Measurements from ENCODE around the gene GNPNAT1. TPM values are rescaled to one million over a fixed set of nuclear protein-coding genes. Genes with fewer than 3 reads are reported as not detected.

Gene GNPNAT1
- total RNA-seq, 1 donor from 2014 or later = 12.0 TPM

DNA sequence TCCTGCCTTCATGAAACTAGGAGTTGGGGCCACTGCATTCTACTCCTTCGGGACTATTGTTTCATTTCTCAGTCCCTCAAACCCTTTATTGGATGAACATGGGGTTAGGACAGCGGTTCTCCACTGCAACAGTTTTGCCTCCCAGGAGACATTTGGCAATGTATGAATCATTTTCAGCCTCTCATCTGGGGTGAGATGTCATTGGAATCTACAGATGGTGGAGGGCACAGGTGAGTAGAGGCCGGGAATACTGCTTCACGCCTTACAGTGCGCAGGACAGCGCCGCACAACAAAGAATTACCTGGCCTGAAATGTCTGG, 649 bp upstream of the GNPNAT1 start:
- no peaks in the 10 kb centered on the region for H3K9me3 Mint-ChIP-seq (ENCODE audit: unreplicated experiment)
- DNase-seq (ENCODE audit: low spot score) = no peak
- TF ChIP-seq, protein P1, sequence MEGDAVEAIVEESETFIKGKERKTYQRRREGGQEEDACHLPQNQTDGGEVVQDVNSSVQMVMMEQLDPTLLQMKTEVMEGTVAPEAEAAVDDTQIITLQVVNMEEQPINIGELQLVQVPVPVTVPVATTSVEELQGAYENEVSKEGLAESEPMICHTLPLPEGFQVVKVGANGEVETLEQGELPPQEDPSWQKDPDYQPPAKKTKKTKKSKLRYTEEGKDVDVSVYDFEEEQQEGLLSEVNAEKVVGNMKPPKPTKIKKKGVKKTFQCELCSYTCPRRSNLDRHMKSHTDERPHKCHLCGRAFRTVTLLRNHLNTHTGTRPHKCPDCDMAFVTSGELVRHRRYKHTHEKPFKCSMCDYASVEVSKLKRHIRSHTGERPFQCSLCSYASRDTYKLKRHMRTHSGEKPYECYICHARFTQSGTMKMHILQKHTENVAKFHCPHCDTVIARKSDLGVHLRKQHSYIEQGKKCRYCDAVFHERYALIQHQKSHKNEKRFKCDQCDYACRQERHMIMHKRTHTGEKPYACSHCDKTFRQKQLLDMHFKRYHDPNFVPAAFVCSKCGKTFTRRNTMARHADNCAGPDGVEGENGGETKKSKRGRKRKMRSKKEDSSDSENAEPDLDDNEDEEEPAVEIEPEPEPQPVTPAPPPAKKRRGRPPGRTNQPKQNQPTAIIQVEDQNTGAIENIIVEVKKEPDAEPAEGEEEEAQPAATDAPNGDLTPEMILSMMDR (IDR thresholded peaks at IDR 0.05; ENCODE audit: unreplicated experiment) = no peak
- peaks cover 18% of the 10 kb centered on the region for H3K4me1 Mint-ChIP-seq (ENCODE audit: unreplicated experiment)
- H3K27me3 Mint-ChIP-seq (ENCODE audit: unreplicated experiment) = peaks cover 10% of the 10 kb centered on the region
- peak overlapping the region; percentile 92 for H3K4me3 Mint-ChIP-seq (ENCODE audit: unreplicated experiment)
- peak overlapping the region; percentile 96 for H3K27ac Mint-ChIP-seq (ENCODE audit: unreplicated experiment)
- peaks cover 3% of the 10 kb centered on the region for H3K36me3 Mint-ChIP-seq (ENCODE audit: low read depth, unreplicated experiment)

DNA sequence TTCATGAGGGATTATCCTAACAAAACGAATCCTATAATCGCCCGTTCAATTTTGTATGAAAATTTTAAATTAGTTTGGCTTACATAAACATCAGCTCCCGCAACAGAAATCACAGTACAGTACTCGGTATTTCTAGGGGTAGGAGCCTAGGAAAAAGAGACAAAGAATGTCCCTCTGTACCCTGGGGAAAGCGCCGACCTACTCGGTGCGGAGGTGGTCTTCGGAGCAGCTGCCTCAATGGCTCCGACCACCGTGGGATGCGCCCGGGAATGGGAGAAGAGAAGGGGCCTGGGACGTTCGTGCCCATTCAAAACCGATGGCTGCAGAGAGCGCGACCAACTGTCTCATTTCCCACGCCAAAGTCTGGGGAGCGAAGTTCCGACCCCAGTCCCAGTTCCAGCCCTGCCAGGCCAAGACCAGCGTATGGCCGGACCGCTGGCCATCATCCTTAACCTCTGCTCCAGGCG, 618 bp downstream of the GNPNAT1 start:
- peak overlapping the region; percentile 38 for H3K27ac Mint-ChIP-seq (ENCODE audit: unreplicated experiment)
- H3K9me3 Mint-ChIP-seq (ENCODE audit: unreplicated experiment) = no peaks in the 10 kb centered on the region
- peaks cover 18% of the 10 kb centered on the region for H3K4me1 Mint-ChIP-seq (ENCODE audit: unreplicated experiment)
- H3K27me3 Mint-ChIP-seq (ENCODE audit: unreplicated experiment) = peaks cover 10% of the 10 kb centered on the region
- no peak for DNase-seq (ENCODE audit: low spot score)
- peak overlapping the region; percentile 93 for H3K4me3 Mint-ChIP-seq (ENCODE audit: unreplicated experiment)
- TF ChIP-seq, protein P1 (IDR thresholded peaks at IDR 0.05; ENCODE audit: unreplicated experiment) = no peak
- H3K36me3 Mint-ChIP-seq (ENCODE audit: low read depth, unreplicated experiment) = peaks cover 3% of the 10 kb centered on the region

DNA sequence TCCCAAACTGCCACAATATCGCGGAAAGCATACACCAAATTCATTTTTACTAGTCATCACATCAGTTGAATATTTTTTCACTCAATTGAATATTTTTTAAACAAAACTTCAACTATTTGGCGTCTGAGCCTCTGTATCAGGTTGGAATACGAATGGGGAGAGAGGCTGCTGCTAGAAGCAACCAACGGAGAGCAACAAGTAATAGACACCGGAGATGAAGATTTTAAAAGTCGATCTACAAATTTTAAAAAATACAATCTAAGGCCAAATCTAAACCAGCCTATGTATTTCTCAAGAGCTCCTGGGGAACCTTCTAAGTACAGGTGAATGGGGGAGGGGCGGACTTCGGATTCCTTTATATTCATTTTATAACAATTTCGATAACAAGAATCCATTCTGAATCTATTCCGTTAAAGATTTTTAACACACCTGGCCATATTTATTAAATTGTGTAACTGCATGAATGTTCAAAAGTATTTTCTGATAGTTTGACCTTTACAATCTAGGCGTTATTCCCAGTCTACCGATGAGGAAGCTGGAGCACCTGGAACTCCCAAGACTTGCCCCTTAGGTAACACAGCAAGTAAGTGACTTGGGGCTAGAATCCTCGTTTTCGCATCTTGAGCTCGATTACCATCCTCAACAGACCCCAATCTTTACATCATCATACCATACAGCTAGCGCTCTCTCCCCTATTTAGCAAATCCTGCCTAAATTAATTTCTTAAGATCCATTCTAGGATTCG, 1.2 kb downstream of the GNPNAT1 start:
- TF ChIP-seq, protein P1 (IDR thresholded peaks at IDR 0.05; ENCODE audit: unreplicated experiment) = no peak
- Mint-ChIP-seq H3K27ac (ENCODE audit: unreplicated experiment) (no peak overlapping the region), H3K4me3 (ENCODE audit: unreplicated experiment) (peak overlapping the region; percentile 93), H3K9me3 (ENCODE audit: unreplicated experiment) (no peaks in the 10 kb centered on the region), H3K27me3 (ENCODE audit: unreplicated experiment) (peaks cover 9% of the 10 kb centered on the region), H3K36me3 (ENCODE audit: low read depth, unreplicated experiment) (peaks cover 2% of the 10 kb centered on the region), H3K4me1 (ENCODE audit: unreplicated experiment) (peaks cover 18% of the 10 kb centered on the region)
- DNase-seq (ENCODE audit: low spot score) = no peak

DNA sequence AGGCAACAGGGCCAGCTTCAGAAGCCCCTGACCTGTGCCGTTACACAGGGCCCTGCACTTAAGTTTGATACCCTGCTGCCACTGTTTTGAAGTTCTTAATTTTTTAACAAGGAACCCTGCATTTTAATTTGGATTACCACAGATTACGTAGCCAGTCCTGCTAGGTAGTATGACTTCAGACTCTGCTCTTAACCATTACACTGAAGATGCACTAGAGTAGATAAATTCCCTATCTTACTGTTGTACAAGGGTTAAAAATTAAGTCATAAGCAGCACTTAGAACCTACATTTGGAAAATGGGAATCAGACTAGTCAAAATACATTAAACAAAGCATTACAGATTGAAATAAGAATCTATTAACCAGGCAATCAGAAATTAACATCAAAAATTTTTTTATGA, 2.3 kb downstream of the GNPNAT1 start:
- TF ChIP-seq, protein P1 (IDR thresholded peaks at IDR 0.05; ENCODE audit: unreplicated experiment) = no peak
- Mint-ChIP-seq H3K9me3 (ENCODE audit: unreplicated experiment) (no peaks in the 10 kb centered on the region), H3K4me1 (ENCODE audit: unreplicated experiment) (peaks cover 18% of the 10 kb centered on the region), H3K36me3 (ENCODE audit: low read depth, unreplicated experiment) (no peaks in the 10 kb centered on the region), H3K27me3 (ENCODE audit: unreplicated experiment) (peaks cover 7% of the 10 kb centered on the region), H3K4me3 (ENCODE audit: unreplicated experiment) (no peak overlapping the region), H3K27ac (ENCODE audit: unreplicated experiment) (no peak overlapping the region)
- no peak for DNase-seq (ENCODE audit: low spot score)

DNA sequence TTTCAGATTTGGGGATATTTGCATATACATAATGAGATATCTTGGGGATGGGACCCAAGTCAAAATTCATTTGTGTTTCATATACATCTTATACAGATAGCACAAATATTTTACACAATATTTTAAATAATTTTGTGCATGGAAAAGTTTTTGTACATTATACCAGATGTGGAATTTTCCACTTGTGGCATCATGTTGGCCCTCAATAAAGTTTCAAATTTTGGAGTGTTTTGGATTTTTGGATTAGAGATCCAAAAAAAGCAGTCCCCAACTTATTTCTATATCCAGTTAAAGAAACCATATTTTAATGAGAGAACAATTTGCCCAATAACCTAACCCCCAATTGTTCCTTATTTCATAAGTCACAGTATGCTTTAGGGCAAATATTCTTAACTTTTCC, 4.5 kb downstream of the GNPNAT1 start:
- Mint-ChIP-seq H3K27ac (ENCODE audit: unreplicated experiment) (no peak overlapping the region), H3K4me3 (ENCODE audit: unreplicated experiment) (no peak overlapping the region), H3K36me3 (ENCODE audit: low read depth, unreplicated experiment) (no peaks in the 10 kb centered on the region), H3K9me3 (ENCODE audit: unreplicated experiment) (no peaks in the 10 kb centered on the region), H3K27me3 (ENCODE audit: unreplicated experiment) (peaks cover 7% of the 10 kb centered on the region), H3K4me1 (ENCODE audit: unreplicated experiment) (peaks cover 14% of the 10 kb centered on the region)
- DNase-seq (ENCODE audit: low spot score) = no peak
- TF ChIP-seq, protein P1 (IDR thresholded peaks at IDR 0.05; ENCODE audit: unreplicated experiment) = no peak

Measured in endothelial cell (in vitro differentiated cells).